OCI-LY3 (cell line): ENCODE data around the gene NCMAP.

Experiments
- H2AFZ ChIP-seq: fragments of 200-600, 300-600 bp; shearing (Covaris generic); 2 replicates; pipeline ENCODE4 v1.6.0; 2014; ENCODE audit warnings: antibody characterized with exemption, low read depth, low read length
- H3K27ac ChIP-seq: fragments of 200-600, 300-600 bp; sonication (generic); 2 replicates; pipeline ENCODE4 v1.5.1; 2014; ENCODE audit warnings: mild to moderate bottlenecking, low read length, moderate library complexity, mixed read lengths
- H3K27me3 ChIP-seq: fragments of 200-600, 300-600 bp; sonication (generic); 2 replicates; pipeline ENCODE4 v1.6.1; 2014; ENCODE audit warnings: low read depth, low read length, mixed read lengths
- H3K36me3 ChIP-seq: fragments of 200-600, 300-600 bp; sonication (generic); replicated peaks from 2 replicates; pipeline ENCODE3; 2014; ENCODE audit warnings: low read depth, low read length, mixed read lengths
- H3K4me1 ChIP-seq: fragments of 300-600, 200-600 bp; sonication (generic); 2 replicates; pipeline ENCODE4 v1.6.1; 2014; ENCODE audit warnings: low read length, mixed read lengths
- H3K4me2 ChIP-seq: fragments of 200-600, 300-600 bp; sonication (generic); 2 replicates; pipeline ENCODE4 v1.6.1; 2014; ENCODE audit warnings: low read length, mixed read lengths
- H3K4me3 ChIP-seq: fragments of 300-600, 200-600 bp; sonication (generic); 2 replicates; pipeline ENCODE4 v1.5.1; 2014; ENCODE audit warnings: antibody characterized with exemption, mild to moderate bottlenecking, low read length, moderate library complexity
- H3K79me2 ChIP-seq: fragments of 300-600, 200-600 bp; shearing (Covaris generic); 2 replicates; pipeline ENCODE4 v1.6.1; 2014; ENCODE audit warnings: mild to moderate bottlenecking, low read length, mixed read lengths
- H3K9ac ChIP-seq: fragments of 300-600, 200-600 bp; shearing (Covaris generic); 2 replicates; pipeline ENCODE4 v1.6.0; 2014; ENCODE audit warnings: mild to moderate bottlenecking, low read length, moderate library complexity
- H3K9me3 ChIP-seq: fragments of 200-600, 300-600 bp; shearing (Covaris generic); 2 replicates; pipeline ENCODE4 v1.6.1; 2014; ENCODE audit warnings: low read length, mixed read lengths; ENCODE audit not compliant: insufficient read depth
- H4K20me1 ChIP-seq: fragments of 200-600, 300-600 bp; sonication (generic); 2 replicates; pipeline ENCODE4 v1.6.1; 2016; ENCODE audit warnings: low read length, mixed read lengths; ENCODE audit not compliant: insufficient read depth
- CTCF ChIP-seq: fragments of 200-600, 300-600 bp; sonication (generic); IDR thresholded peaks from 2 replicates; pipeline ENCODE4 v1.5.1; 2014; ENCODE audit warnings: antibody characterized with exemption, low read length, low read depth
- EZH2phosphoT487 ChIP-seq: fragments of 200-600 bp; shearing (Covaris generic); IDR thresholded peaks from 2 replicates; pipeline ENCODE4 v1.6.1; 2018; ENCODE audit warnings: antibody characterized with exemption, mixed run types, low read depth

The NCMAP gene

GRCh38 chr1:24619376-24619775 is 63.5 kb downstream of the NCMAP start:
- Histone ChIP-seq H3K27me3 (no peaks in the 10 kb centered on the region), H3K4me3 (no peak overlapping the region), H3K4me2 (no peak overlapping the region), H3K36me3 (no peaks in the 10 kb centered on the region), H3K27ac (no peak overlapping the region), H2AFZ (no peak overlapping the region), H3K4me1 (no peaks in the 10 kb centered on the region), H3K9ac (no peak overlapping the region), H3K9me3 (no peaks in the 10 kb centered on the region), H4K20me1 (no peaks in the 10 kb centered on the region), H3K79me2 (no peaks in the 10 kb centered on the region)
- no peak for TF ChIP-seq CTCF
- no peak for TF ChIP-seq EZH2phosphoT487

- no peaks in the 10 kb centered on the region for H3K4me1 ChIP-seq
- TF ChIP-seq EZH2phosphoT487 (no peak), CTCF (no peak)
Observed at GRCh38 chr1:24620678-24621077, 64.8 kb downstream of the NCMAP start.

DNA sequence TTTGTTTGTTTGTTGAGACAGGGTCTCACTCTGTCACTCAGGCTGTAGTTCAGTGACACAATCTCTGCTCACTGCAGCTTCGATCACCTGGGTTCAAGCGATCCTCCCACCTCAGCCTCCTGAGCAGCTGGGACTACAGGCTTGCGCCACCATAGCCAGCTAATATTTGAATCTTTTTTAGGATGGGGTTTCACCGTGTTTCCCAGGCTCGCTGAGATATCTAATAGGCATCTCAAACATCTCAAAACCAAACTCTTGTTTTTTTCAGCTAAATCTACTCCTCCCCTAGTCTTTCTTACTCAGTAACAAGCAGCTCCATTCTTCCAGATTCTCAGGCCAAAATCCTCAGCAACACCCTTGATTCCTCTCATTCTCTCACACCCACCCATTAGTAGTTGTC is 65.2 kb downstream of the NCMAP start:
- Histone ChIP-seq H3K4me2 (no peak overlapping the region), H3K9ac (no peak overlapping the region), H3K36me3 (no peaks in the 10 kb centered on the region), H2AFZ (no peak overlapping the region), H3K79me2 (no peaks in the 10 kb centered on the region), H4K20me1 (no peaks in the 10 kb centered on the region), H3K9me3 (no peaks in the 10 kb centered on the region), H3K4me3 (no peak overlapping the region), H3K4me1 (no peaks in the 10 kb centered on the region), H3K27ac (no peak overlapping the region), H3K27me3 (no peaks in the 10 kb centered on the region)
- TF ChIP-seq EZH2phosphoT487 (no peak), CTCF (no peak)

More at GRCh38 chr1:24620678-24621077, 64.8 kb downstream of the NCMAP start:
- no peaks in the 10 kb centered on the region for H3K9me3 ChIP-seq
- H3K4me3 ChIP-seq: no peak overlapping the region
- no peak overlapping the region for H3K9ac ChIP-seq
- H4K20me1 ChIP-seq: no peaks in the 10 kb centered on the region
- H3K4me2 ChIP-seq: no peak overlapping the region
- no peaks in the 10 kb centered on the region for H3K36me3 ChIP-seq
- H2AFZ ChIP-seq: no peak overlapping the region
- no peaks in the 10 kb centered on the region for H3K79me2 ChIP-seq
- no peak overlapping the region for H3K27ac ChIP-seq
- H3K27me3 ChIP-seq: no peaks in the 10 kb centered on the region

DNA sequence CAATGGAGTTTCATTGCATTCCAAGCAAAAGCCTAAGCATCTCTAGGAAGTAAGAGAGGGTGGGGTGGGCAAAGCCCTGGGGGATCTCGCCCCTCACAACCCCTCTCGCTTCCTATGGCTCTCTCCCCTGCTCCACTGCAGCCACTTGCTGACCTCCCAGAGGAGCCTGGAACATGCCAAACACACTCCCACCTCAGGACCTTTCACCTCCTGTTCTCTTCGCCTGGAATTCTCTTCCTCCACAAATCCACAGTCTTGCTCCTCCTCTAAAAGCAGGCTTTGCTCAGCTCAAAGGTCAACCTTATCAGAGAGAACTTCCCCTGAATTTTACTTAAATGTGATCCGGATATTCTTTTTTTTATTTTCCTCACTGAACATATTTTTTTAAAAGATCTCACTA is 66.3 kb downstream of the NCMAP start:
- Histone ChIP-seq H3K4me3 (no peak overlapping the region), H3K36me3 (no peaks in the 10 kb centered on the region), H3K4me1 (no peaks in the 10 kb centered on the region), H3K9ac (no peak overlapping the region), H4K20me1 (no peaks in the 10 kb centered on the region), H3K79me2 (no peaks in the 10 kb centered on the region), H3K4me2 (no peak overlapping the region), H3K27me3 (no peaks in the 10 kb centered on the region), H3K27ac (no peak overlapping the region), H2AFZ (no peak overlapping the region), H3K9me3 (no peaks in the 10 kb centered on the region)
- TF ChIP-seq EZH2phosphoT487: no peak

DNA sequence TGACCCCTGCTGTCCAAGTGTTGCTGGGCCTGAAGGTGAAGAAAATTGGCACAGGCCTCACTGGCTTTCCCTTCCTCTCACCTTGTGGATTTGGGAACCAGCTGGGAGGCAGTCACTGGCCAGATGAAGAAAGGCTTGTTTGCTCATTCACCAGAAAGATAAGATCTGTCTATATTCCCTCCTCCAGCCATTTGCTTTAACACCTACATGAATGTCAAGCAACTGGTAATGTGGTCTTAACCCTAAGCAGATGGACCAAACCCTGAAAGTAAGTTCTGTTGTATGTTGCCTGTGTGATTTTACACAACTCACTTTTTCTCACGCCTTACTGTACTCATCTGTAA is 76.9 kb downstream of the NCMAP start:
- Histone ChIP-seq H3K4me2 (no peak overlapping the region), H3K9me3 (no peaks in the 10 kb centered on the region), H3K36me3 (no peaks in the 10 kb centered on the region), H4K20me1 (no peaks in the 10 kb centered on the region), H3K27ac (no peak overlapping the region), H2AFZ (no peak overlapping the region), H3K27me3 (peaks cover 3% of the 10 kb centered on the region; the same call in 1 of the 2 replicates), H3K4me3 (no peak overlapping the region), H3K79me2 (no peaks in the 10 kb centered on the region), H3K9ac (no peak overlapping the region), H3K4me1 (no peaks in the 10 kb centered on the region; the same call in 1 of the 2 replicates)
- TF ChIP-seq EZH2phosphoT487 (no peak), CTCF (no peak)
